DOHH2 (cell line): ENCODE measurements around the gene ARHGAP24.

ENCODE experiments used
- H3F3A ChIP-seq: fragments of 200-600 bp; sonication (generic), shearing (Covaris generic); 2 replicates; pipeline ENCODE4 v1.6.0; 2016; ENCODE audit warnings: antibody characterized with exemption, mild to moderate bottlenecking; ENCODE audit not compliant: control insufficient read depth, insufficient read depth
- H3K27ac ChIP-seq: fragments of 200-600 bp; sonication (generic); 2 replicates; pipeline ENCODE4 v1.5.1; 2014; ENCODE audit warnings: low read depth, mild to moderate bottlenecking, low read length, moderate library complexity
- H3K27me3 ChIP-seq: fragments of 200-600 bp; sonication (generic); 2 replicates; pipeline ENCODE4 v1.6.1; 2014; ENCODE audit warnings: mild to moderate bottlenecking, low read length, mixed read lengths; ENCODE audit not compliant: control insufficient read depth
- H3K36me3 ChIP-seq: fragments of 200-600 bp; sonication (generic); 2 replicates; pipeline ENCODE4 v1.6.1; 2014; ENCODE audit warnings: mild to moderate bottlenecking, low read length, moderate library complexity, mixed read lengths; ENCODE audit not compliant: control insufficient read depth
- H3K4me1 ChIP-seq: fragments of 200-600 bp; sonication (generic); 2 replicates; pipeline ENCODE4 v1.6.1; 2014; ENCODE audit warnings: mild to moderate bottlenecking, low read length, mixed read lengths; ENCODE audit not compliant: control insufficient read depth
- H3K4me2 ChIP-seq: fragments of 200-600 bp; sonication (generic); 2 replicates; pipeline ENCODE4 v1.6.0; 2014; ENCODE audit warnings: mild to moderate bottlenecking, low read length, moderate library complexity
- H3K4me3 ChIP-seq: fragments of 200-600 bp; sonication (generic); 2 replicates; pipeline ENCODE4 v1.5.1; 2014; ENCODE audit warnings: mild to moderate bottlenecking, low read length, mixed read lengths
- H3K79me2 ChIP-seq: fragments of 200-600 bp; sonication (generic); 2 replicates; pipeline ENCODE4 v1.6.1; 2014; ENCODE audit warnings: mild to moderate bottlenecking, low read length, mixed read lengths; ENCODE audit not compliant: control insufficient read depth
- H3K9me2 ChIP-seq: fragments of 200-600 bp; sonication (generic); replicated peaks from 2 replicates; pipeline ENCODE4 v1.6.1; 2014; ENCODE audit warnings: mild to moderate bottlenecking, low read length, mixed read lengths; ENCODE audit not compliant: control insufficient read depth
- H3K9me3 ChIP-seq: fragments of 200-600 bp; sonication (generic); 2 replicates; pipeline ENCODE4 v1.6.1; 2014; ENCODE audit warnings: antibody characterized with exemption, low read length, mixed read lengths; ENCODE audit not compliant: control insufficient read depth, insufficient read depth
- H4K20me1 ChIP-seq: fragments of 200-600 bp; sonication (generic); 2 replicates; pipeline ENCODE4 v1.6.0; 2014; ENCODE audit warnings: low read depth, mild to moderate bottlenecking, antibody characterized with exemption, low read length, moderate library complexity; ENCODE audit not compliant: control insufficient read depth, insufficient read depth
- CTCF ChIP-seq: fragments of 200-600 bp; sonication (generic); IDR thresholded peaks from one replicate; pipeline ENCODE4 v1.5.1; 2014; ENCODE audit warnings: antibody characterized with exemption, mild to moderate bottlenecking, low read depth, low read length; ENCODE audit not compliant: poor library complexity, severe bottlenecking
- EZH2phosphoT487 ChIP-seq: fragments of 200-600 bp; sonication (generic); IDR thresholded peaks from 2 replicates; pipeline ENCODE4 v1.6.1; 2017; ENCODE audit warnings: borderline replicate concordance, mild to moderate bottlenecking, antibody characterized with exemption, low read length, moderate library complexity, mixed read lengths

Gene ARHGAP24

GRCh38 chr4:85968945-85969819, 494.2 kb downstream of the ARHGAP24 start:
- H3K27ac ChIP-seq: no peak overlapping the region
- H3F3A ChIP-seq: no peaks in the 10 kb centered on the region
- no peaks in the 10 kb centered on the region for H3K79me2 ChIP-seq
- no peaks in the 10 kb centered on the region for H4K20me1 ChIP-seq
- no peaks in the 10 kb centered on the region for H3K9me3 ChIP-seq
- H3K4me3 ChIP-seq: no peak overlapping the region
- no peaks in the 10 kb centered on the region for H3K36me3 ChIP-seq
- TF ChIP-seq EZH2phosphoT487 (no peak), CTCF (peak; percentile 65)
- H3K9me2 ChIP-seq: no peaks in the 10 kb centered on the region
- H3K4me2 ChIP-seq: no peak overlapping the region
- H3K27me3 ChIP-seq: no peaks in the 10 kb centered on the region; the same call in 1 of the 2 replicates
- no peaks in the 10 kb centered on the region for H3K4me1 ChIP-seq

GRCh38 chr4:85970535-85970934, 495.6 kb downstream of the ARHGAP24 start:
- no peaks in the 10 kb centered on the region for H3K36me3 ChIP-seq
- no peak overlapping the region for H3K4me2 ChIP-seq
- H3K27me3 ChIP-seq: no peaks in the 10 kb centered on the region; the same call in 1 of the 2 replicates
- H3K9me3 ChIP-seq: no peaks in the 10 kb centered on the region
- no peaks in the 10 kb centered on the region for H3F3A ChIP-seq
- no peaks in the 10 kb centered on the region for H4K20me1 ChIP-seq
- H3K4me1 ChIP-seq: no peaks in the 10 kb centered on the region
- no peak for TF ChIP-seq CTCF
- no peak for TF ChIP-seq EZH2phosphoT487
- H3K79me2 ChIP-seq: no peaks in the 10 kb centered on the region
- H3K9me2 ChIP-seq: no peaks in the 10 kb centered on the region
- no peak overlapping the region for H3K27ac ChIP-seq
- no peak overlapping the region for H3K4me3 ChIP-seq

- H3K27ac ChIP-seq: no peak overlapping the region
- TF ChIP-seq EZH2phosphoT487 (no peak), CTCF (no peak)
- H4K20me1 ChIP-seq: no peaks in the 10 kb centered on the region
- H3K4me1 ChIP-seq: no peaks in the 10 kb centered on the region
- no peaks in the 10 kb centered on the region for H3K27me3 ChIP-seq
- H3K9me3 ChIP-seq: no peaks in the 10 kb centered on the region
- no peaks in the 10 kb centered on the region for H3F3A ChIP-seq
- no peaks in the 10 kb centered on the region for H3K79me2 ChIP-seq
- no peaks in the 10 kb centered on the region for H3K9me2 ChIP-seq
- no peak overlapping the region for H3K4me2 ChIP-seq
- no peak overlapping the region for H3K4me3 ChIP-seq
- no peaks in the 10 kb centered on the region for H3K36me3 ChIP-seq
Observed at GRCh38 chr4:85979276-85979675, 504.3 kb downstream of the ARHGAP24 start.
